Measurements from ENCODE around the gene HMX1.

The HMX1 gene

GRCh38 chr4:8857766-8858700 lies 13.6 kb downstream of the HMX1 start:
- no peak for DNase-seq (ENCODE audit: low read depth in 2 of 2)

DNA sequence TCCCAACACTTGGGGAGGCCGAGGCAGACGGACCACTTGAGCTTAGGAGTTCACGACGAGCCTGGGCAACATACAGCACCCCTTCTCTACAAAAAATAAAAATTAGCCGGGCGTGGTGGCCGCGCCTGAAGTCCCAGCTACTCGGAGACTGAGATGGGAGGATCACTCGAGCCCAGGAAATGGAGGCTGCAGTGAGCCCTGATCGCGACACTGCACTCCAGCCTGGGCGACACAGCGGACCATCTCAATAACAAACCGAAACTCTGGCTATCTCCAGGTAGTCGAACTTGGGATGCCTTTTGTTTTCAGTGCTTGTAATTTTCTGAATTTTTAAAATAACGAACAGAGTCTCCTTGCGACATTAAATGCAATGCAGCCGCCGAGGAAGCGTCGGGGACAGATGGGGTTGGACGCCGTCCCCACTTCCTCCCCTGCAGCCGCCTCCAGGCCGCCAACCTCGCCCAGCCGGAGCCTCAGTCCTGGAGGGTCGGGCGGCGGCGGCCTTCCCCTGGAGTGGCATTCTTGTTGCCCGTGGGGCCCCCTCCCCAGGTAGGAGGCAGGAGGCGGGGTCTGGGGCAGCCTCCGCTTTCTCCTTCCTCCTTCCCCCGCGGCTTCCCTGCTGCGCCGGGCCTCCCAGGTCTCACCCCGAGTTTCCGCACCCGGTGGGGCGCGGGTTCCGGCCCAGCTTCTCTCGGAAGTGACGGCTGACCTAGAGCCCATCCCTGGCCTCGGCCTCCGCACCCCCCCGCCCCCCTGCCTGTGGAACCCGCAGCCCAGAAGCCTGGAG lies 14.6 kb downstream of the HMX1 start:
- DNase-seq (ENCODE audit: low read depth in 2 of 2) = no peak

DNA sequence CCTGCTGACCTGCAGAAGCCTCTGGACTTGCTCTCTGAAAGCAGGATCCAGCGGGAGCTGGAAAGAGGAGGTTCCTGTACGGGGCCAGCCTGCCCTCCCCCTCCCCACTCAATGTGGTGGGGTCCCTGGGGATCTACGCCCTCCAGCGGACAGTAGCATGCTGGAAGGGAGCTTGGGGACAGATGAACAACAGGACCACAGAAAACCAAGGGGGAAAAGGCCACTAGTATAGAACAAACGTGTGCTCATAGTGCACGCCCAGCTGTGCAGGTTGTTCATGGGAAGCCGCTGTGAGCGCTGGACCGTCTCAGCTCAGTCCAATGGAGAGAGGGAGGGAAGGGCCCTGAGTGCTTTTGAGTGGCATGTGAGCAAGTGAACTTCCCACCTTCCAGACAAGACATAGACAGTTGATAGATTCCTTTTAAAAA lies 15.8 kb downstream of the HMX1 start:
- no peak for DNase-seq (ENCODE audit: low read depth in 2 of 2)

DNA sequence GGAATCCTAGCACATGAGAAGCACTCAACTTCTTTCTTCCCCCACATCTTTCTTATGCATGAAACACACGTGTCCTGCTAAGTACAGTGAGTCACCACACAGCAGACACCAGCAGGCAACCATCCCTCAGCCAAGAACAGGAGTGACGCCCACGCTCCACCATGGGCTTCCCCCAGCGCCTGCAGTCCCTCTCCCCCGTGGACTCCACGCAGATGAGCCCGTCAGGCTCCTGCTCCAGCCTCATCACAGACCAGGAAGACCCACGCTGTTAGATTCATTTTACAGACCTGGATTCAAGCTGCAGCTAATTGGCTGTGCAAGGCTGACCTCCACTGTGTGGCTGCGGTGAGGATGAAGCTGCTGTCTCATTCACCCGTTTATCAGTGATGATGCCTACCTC lies 16.7 kb downstream of the HMX1 start:
- no peak for DNase-seq (ENCODE audit: low read depth in 2 of 2)

GRCh38 chr4:8854016-8854415 lies 17.6 kb downstream of the HMX1 start:
- DNase-seq (ENCODE audit: low read depth in 2 of 2) = no peak

DNA sequence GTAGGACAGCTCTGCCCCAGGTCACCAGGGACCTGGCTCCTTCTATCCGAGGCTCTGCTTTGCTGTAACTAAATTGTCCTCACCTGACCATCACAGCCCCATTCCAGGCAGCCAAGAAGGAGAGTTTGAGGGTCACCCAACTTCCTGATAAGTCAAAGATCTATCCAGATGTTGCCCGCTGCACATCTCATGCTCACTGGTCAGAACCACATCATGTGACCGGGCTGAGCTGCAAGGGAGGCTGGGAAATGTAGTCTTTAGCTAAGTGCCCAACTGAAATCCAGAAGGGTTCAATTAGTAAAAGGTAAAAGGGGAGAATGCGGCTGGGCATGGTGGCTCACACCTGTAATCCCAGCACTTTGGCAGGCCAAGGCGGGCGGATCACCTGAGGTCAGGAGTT lies 18.4 kb downstream of the HMX1 start:
- no peak for DNase-seq (ENCODE audit: low read depth in 2 of 2)

DNA sequence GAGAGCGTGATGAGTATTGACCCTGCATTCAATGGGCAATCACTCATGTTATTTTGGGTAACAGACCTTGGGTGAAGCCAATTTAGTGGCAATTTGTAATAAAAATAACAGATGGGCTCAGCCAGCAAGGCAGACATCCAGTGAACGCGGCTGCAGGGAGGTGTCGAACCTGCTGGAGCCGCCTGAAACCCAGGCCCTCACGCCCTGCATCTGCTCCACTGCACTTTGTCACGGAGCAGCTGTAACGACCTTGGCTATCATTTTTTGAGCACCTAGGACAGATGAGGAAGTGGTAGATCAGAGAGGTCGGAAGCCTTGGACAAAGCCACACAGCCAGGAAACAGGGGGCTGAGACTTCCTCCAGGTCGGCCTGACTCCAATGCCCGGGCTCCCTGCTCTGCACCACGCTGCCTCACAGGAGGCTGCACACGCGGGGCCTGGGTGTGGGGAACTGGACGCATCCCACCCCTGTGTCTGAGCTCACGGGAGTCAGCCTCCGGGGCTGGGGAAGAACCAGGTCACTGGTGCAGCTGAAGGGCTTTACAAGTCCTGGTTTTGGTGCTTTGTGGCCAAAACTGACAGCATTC lies 19.4 kb downstream of the HMX1 start:
- DNase-seq (ENCODE audit: low read depth in 2 of 2) = no peak

DNA sequence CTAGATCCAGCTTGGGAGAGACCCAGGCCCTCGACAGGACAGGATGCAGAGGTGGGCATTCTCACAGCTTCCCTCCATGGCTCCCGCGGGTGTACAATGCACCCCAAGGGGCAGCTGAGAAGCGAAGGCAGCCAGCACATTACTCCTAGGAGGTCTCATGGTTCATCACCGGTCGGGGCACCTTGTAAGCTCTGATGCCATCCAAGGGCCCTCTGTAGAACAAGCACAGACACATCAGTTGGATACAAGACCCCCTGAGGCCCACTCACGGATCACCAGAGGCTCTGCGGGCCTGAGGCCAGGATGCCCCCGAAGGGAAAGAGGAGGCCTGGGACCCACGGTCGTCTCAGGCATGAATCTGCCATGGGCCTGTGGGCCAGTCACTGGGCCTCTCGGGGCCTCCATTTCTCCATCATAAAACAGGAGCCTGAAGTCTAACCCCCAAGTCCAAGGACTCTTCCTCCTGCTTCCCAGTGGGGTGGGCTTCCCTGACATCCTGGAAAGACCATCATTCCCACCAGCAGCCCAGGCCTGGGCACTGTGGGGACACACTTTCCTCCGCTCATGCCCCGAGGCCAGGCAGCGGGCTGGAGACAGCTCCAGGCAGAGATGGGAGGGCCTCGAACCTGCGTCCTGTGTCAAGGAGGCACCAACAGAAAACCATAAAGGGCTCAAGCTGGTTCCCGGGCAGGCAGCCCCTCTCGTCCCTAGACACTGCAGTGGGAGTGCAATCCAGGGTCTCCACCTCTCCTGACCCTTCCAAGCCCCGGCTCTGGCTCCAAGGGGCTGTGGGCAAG lies 20.1 kb downstream of the HMX1 start:
- no peak for DNase-seq (ENCODE audit: low read depth in 2 of 2)

GRCh38 chr4:8850830-8851188 lies 20.8 kb downstream of the HMX1 start:
- no peak for DNase-seq (ENCODE audit: low read depth in 2 of 2)

GRCh38 chr4:8850074-8850829 lies 21.4 kb downstream of the HMX1 start:
- no peak for DNase-seq (ENCODE audit: low read depth in 2 of 2)

DNA sequence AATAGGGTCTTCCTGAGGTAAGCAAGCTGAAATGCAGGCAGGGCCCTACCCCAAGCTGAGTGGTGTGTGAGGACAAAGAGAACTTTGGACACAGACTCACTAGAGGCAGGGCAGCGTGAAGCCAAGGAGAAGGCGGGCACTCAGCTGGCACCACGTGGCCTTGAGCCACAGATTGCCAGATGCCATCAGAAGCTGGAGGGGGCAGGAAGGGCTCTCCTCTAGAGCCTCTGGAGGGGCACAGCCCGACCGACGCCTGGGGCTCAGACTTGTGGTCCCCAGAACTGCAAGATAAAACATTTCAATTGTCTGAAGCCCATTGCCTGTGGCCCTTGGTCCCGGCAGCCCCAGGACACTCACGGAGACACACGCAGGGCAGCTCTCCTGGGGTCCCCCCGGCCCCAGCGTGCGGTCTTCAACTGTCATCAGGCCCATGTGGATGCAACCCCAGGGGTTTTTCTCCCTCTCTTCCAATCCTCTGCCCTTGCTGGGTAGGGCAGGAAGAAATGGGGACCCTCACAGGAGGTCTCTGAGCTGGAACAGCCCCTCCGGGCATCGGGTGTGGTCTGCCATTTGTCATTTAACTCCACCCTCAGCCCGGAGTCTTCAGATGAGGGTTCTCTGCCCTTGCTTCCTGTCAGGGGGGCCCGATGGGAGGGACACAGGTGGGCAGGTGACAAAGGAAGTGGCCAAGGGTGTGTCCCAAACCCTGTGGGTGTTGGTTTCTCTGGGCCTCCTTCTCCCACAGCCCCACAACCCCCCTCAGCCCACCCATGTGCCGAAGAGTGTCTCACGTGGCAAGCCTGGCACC lies 22.2 kb downstream of the HMX1 start:
- DNase-seq (ENCODE audit: low read depth in 2 of 2) = no peak

- DNase-seq (ENCODE audit: low read depth in 2 of 2) = no peak
Measured at GRCh38 chr4:8848507-8849265, 23.0 kb downstream of the HMX1 start.

- DNase-seq (ENCODE audit: low read depth in 2 of 2) = no peak
Measured at GRCh38 chr4:8847764-8848163, 23.9 kb downstream of the HMX1 start.

GRCh38 chr4:8847331-8847730 lies 24.3 kb downstream of the HMX1 start:
- DNase-seq (ENCODE audit: low read depth in 2 of 2) = no peak

GRCh38 chr4:8846826-8847225 lies 24.8 kb downstream of the HMX1 start:
- DNase-seq (ENCODE audit: low read depth in 2 of 2) = no peak

DNA sequence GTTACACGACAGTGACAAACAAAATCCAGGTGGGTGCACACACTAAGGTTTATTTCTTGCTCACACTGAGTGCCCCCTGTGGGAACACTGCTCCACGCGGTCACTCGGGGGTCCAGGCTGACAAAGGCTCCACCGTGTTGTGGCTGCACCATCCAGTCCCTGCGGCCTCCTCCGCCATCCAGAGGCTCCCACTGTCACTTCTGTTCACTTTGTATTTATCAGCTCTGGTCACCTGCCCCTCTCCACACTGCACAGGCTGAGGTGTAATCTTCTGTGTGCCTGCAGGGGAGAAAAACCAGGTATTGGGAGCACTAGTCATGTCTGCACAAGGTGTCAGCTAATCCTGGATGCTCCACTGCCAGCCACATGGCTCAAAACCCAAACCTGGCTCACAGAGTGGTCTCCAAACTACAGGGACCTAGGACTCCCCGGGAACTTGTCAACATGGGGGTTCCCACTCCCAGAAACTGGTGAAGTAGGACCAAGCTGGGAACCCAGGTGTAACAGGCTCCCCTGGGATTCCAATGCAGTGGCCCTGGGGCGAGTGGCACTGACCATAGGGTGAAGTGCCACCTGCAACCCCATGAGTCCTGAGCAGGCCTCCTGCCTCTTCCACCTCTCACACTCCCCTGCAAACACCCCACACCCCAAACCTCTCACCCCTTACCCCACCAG lies 25.5 kb downstream of the HMX1 start:
- no peak for DNase-seq (ENCODE audit: low read depth in 2 of 2)

GRCh38 chr4:8844976-8845690 lies 26.5 kb downstream of the HMX1 start:
- no peak for DNase-seq (ENCODE audit: low read depth in 2 of 2)

GRCh38 chr4:8843597-8843996 lies 28.0 kb downstream of the HMX1 start:
- DNase-seq (ENCODE audit: low read depth in 2 of 2) = no peak

Measured in stimulated activated CD4-positive, alpha-beta T cell treated with anti-CD3 and anti-CD28 coated beads, Interleukin-1b, Interleukin-23, amount 100 ng/mL, for 1 hour (primary cell).